ENCODE data around the gene CREBZF.

DNA sequence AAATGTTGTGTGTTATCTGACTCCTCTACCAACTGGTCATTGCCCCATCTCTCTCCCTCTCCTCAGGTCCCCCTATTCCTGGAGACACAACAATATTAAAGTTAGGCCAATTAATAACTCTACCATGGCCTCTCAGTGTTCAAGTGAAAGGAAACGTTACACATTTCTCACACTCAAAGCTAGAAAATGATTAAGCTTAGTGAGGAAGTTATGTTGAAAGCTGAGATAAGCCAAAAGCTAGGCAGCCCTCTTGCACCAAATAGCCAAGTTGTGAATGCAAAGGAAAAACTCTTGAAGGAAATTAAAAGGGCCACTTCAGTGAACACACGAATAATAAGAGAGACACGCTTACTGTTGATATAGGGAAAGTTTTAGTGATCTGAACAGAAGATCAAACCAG lies 44.7 kb downstream of the CREBZF start:
- TF ChIP-seq, protein P1, sequence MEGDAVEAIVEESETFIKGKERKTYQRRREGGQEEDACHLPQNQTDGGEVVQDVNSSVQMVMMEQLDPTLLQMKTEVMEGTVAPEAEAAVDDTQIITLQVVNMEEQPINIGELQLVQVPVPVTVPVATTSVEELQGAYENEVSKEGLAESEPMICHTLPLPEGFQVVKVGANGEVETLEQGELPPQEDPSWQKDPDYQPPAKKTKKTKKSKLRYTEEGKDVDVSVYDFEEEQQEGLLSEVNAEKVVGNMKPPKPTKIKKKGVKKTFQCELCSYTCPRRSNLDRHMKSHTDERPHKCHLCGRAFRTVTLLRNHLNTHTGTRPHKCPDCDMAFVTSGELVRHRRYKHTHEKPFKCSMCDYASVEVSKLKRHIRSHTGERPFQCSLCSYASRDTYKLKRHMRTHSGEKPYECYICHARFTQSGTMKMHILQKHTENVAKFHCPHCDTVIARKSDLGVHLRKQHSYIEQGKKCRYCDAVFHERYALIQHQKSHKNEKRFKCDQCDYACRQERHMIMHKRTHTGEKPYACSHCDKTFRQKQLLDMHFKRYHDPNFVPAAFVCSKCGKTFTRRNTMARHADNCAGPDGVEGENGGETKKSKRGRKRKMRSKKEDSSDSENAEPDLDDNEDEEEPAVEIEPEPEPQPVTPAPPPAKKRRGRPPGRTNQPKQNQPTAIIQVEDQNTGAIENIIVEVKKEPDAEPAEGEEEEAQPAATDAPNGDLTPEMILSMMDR (IDR thresholded peaks at IDR 0.05): no peak
- TF ChIP-seq POLR2A (IDR thresholded peaks at IDR 0.05): no peak
